CD14-positive monocyte (primary cell): ENCODE measurements around the gene AGBL1. TPM values are rescaled to one million over a fixed set of nuclear protein-coding genes. Genes with fewer than 3 reads are reported as not detected.

Experiments
- DNase-seq, 3 donors: peaks; one replicate each; pipeline ENCODE4 v3.0.0-alpha.2; 2011 to 2022
- H2AFZ ChIP-seq: 2 replicates; pipeline ENCODE4 v1.6.0; 2012; ENCODE audit warnings: mild to moderate bottlenecking, low read depth, low read length, inconsistent platforms; ENCODE audit not compliant: insufficient read depth, poor library complexity, severe bottlenecking
- H3K27ac ChIP-seq, 2 donors: 1 replicate in 1 of 2; 2 replicates in 1 of 2; pipeline ENCODE4 v1.5.1; 2012 to 2013; ENCODE audit warnings: low read length in 2 of 2, control low read depth in 1 of 2, inconsistent platforms in 1 of 2, low read depth in 1 of 2, mild to moderate bottlenecking in 1 of 2
- H3K27me3 ChIP-seq, 2 donors: one replicate each; pipeline versions ENCODE4 v1.6.0 to v1.6.1; 2011 to 2013; ENCODE audit warnings: low read length in 2 of 2; ENCODE audit not compliant: control insufficient read depth in 2 of 2, insufficient read depth in 2 of 2
- H3K36me3 ChIP-seq, 2 donors: replicated peaks in 1 of 2; 1 replicate in 1 of 2; 2 replicates in 1 of 2; pipeline versions ENCODE4 v1.5.1 to v1.6.1; 2012 to 2013; ENCODE audit warnings: low read length in 2 of 2, control low read depth in 1 of 2, inconsistent platforms in 1 of 2, mild to moderate bottlenecking in 1 of 2; ENCODE audit not compliant: insufficient read depth in 2 of 2, control insufficient read depth in 1 of 2
- H3K4me1 ChIP-seq, 2 donors: 1 replicate in 1 of 2; 2 replicates in 1 of 2; pipeline versions ENCODE4 v1.5.1 to v1.6.1; 2012 to 2013; ENCODE audit warnings: low read length in 2 of 2, control low read depth in 1 of 2, inconsistent platforms in 1 of 2, mild to moderate bottlenecking in 1 of 2, moderate library complexity in 1 of 2; ENCODE audit not compliant: insufficient read depth in 2 of 2, control insufficient read depth in 1 of 2
- H3K4me2 ChIP-seq: replicated peaks from 2 replicates; pipeline ENCODE3; 2012; ENCODE audit warnings: low read length, moderate library complexity, mild to moderate bottlenecking; ENCODE audit not compliant: poor library complexity, severe bottlenecking; ENCODE audit errors: extremely low read depth
- H3K4me3 ChIP-seq, 3 experiments: fragments of 200-600 bp in 1 of 3; sonication (generic) in 1 of 3; replicated peaks in 1 of 3; 1 replicate in 2 of 3; 2 replicates in 1 of 3; pipeline ENCODE4 v1.5.1; 2011 to 2013; ENCODE audit warnings: low read length in 3 of 3, mild to moderate bottlenecking in 3 of 3, control low read depth in 2 of 3, low read depth in 2 of 3, inconsistent platforms in 1 of 3, moderate library complexity in 1 of 3
- H3K79me2 ChIP-seq: 2 replicates; pipeline ENCODE4 v1.6.0; 2012; ENCODE audit warnings: mild to moderate bottlenecking, control low read depth, inconsistent platforms, low read length, moderate library complexity; ENCODE audit not compliant: insufficient read depth
- H3K9ac ChIP-seq: 2 replicates; pipeline ENCODE4 v1.6.0; 2017; ENCODE audit warnings: low read length, mild to moderate bottlenecking; ENCODE audit not compliant: insufficient read depth, poor library complexity, severe bottlenecking
- H3K9me3 ChIP-seq, 2 donors: replicated peaks in 1 of 2; 1 replicate in 1 of 2; 2 replicates in 1 of 2; pipeline versions ENCODE4 v1.5.1 to v1.6.1; 2012 to 2013; ENCODE audit warnings: low read length in 2 of 2, control low read depth in 1 of 2; ENCODE audit not compliant: control insufficient read depth in 1 of 2, insufficient read depth in 1 of 2
- H4K20me1 ChIP-seq: 2 replicates; pipeline ENCODE4 v1.6.0; 2012; ENCODE audit warnings: mild to moderate bottlenecking, low read length, control low read depth, moderate library complexity; ENCODE audit not compliant: insufficient read depth
- H3K27ac Mint-ChIP-seq, 7 donors: one replicate each; pipeline ENCODE4 v1.8.0; 2020; ENCODE audit warnings: mild to moderate bottlenecking in 7 of 7, mixed read lengths in 7 of 7, moderate library complexity in 6 of 7, inconsistent platforms in 2 of 7
- H3K27me3 Mint-ChIP-seq, 3 donors: one replicate each; pipeline ENCODE4 v1.8.0; 2021 to 2022; ENCODE audit warnings: low read depth in 3 of 3, mild to moderate bottlenecking in 3 of 3, mixed read lengths in 3 of 3, moderate library complexity in 3 of 3, inconsistent platforms in 1 of 3
- H3K36me3 Mint-ChIP-seq, 2 donors: one replicate each; pipeline ENCODE4 v1.8.0; 2020; ENCODE audit warnings: mixed read lengths in 2 of 2, inconsistent platforms in 1 of 2, mild to moderate bottlenecking in 1 of 2
- H3K4me1 Mint-ChIP-seq: one replicate; pipeline ENCODE4 v1.8.0; 2020; ENCODE audit warnings: mild to moderate bottlenecking, mixed read lengths
- H3K4me3 Mint-ChIP-seq, 2 donors: one replicate each; pipeline ENCODE4 v1.8.0; 2020; ENCODE audit warnings: mild to moderate bottlenecking in 2 of 2, mixed read lengths in 2 of 2, moderate library complexity in 1 of 2
- H3K9me3 Mint-ChIP-seq, 7 donors: one replicate each; pipeline ENCODE4 v1.8.0; 2020 to 2022; ENCODE audit warnings: mixed read lengths in 7 of 7, mild to moderate bottlenecking in 6 of 7, moderate library complexity in 6 of 7, inconsistent platforms in 2 of 7
- CTCF ChIP-seq: fragments of 200-600 bp; IDR thresholded peaks from one replicate; pipeline ENCODE4 v1.8.0; 2022; ENCODE audit warnings: antibody characterized with exemption, mild to moderate bottlenecking
- WGBS: methylation state at CpG from one replicate; pipeline ENCODE4 v1.1.5; 2013; ENCODE audit warnings: missing lambda C conversion rate; ENCODE audit not compliant: insufficient coverage; 5-methylcytosine and 5-hydroxymethylcytosine counted together
- intact Hi-C, 2 donors: fragments of 100-400 bp; cut with micrococcal nuclease; formaldehyde crosslinking; loops; one replicate each; pipeline versions ENCODE4 v1.15.0 to v1.15.1; 2023
- polyA plus RNA-seq, 3 donors: library from polyadenylated mRNA; depleted of rRNA in 1 of 3; unstranded in 2 of 3; stranded (reverse) in 1 of 3; fragments of 300-500 nt in 2 of 3; fragments of >200 nt in 1 of 3; fragmentation: Illumina TruSeq in 2 of 3; gene quantifications; 1 replicate in 2 of 3; 2 replicates in 1 of 3; pipeline ENCODE4 v1.2.3, GENCODE V29; 2012 to 2021

Gene AGBL1
- polyA plus RNA-seq, 3 donors = not detected

GRCh38 chr15:86273309-86273708, 193.6 kb downstream of the AGBL1 start:
- Mint-ChIP-seq H3K36me3 (no peaks in the 10 kb centered on the region), H3K27ac (no peak overlapping the region), H3K9me3 (peaks cover 0 to 2% (median 0%) of the 10 kb centered on the region in 7 donors), H3K4me1 (no peaks in the 10 kb centered on the region), H3K4me3 (no peak overlapping the region), H3K27me3 (no peaks in the 10 kb centered on the region)
- H3K27me3 ChIP-seq = no peaks in the 10 kb centered on the region
- no peaks in the 10 kb centered on the region for H3K79me2 ChIP-seq
- no peak overlapping the region for H2AFZ ChIP-seq
- no peaks in the 10 kb centered on the region for H3K36me3 ChIP-seq
- H3K27ac ChIP-seq = no peak overlapping the region
- H4K20me1 ChIP-seq = no peaks in the 10 kb centered on the region
- intact Hi-C loops = no loop called here
- TF ChIP-seq CTCF = no peak
- H3K4me3 ChIP-seq = no peak overlapping the region
- no peak overlapping the region for H3K4me2 ChIP-seq
- no peaks in the 10 kb centered on the region for H3K9me3 ChIP-seq
- no CpG with 5 or more reads among the region's 2 CpGs for WGBS
- no peaks in the 10 kb centered on the region for H3K4me1 ChIP-seq
- no peak overlapping the region for H3K9ac ChIP-seq
- no peak for DNase-seq

DNA sequence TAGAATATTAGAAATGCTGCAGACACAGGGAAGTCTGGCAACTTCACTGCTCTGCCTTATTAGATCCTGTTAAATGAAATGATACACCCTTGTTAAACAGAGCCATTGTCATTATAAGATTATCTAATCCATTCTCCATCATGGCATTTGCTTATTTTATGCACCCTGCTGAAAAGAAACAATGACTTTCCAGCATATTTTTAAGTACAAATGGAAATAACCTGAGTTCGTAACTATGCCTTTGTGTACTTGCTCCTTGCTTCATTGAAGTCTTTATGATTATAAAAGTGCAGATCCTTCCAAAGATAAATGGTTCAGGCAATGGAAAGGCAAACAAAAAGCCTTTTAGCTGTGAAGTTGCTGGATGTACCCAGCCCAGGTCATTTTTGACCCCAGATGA, 195.7 kb downstream of the AGBL1 start:
- no peak overlapping the region for H3K4me2 ChIP-seq
- Mint-ChIP-seq H3K9me3 (peaks cover 0 to 2% (median 0%) of the 10 kb centered on the region in 7 donors), H3K36me3 (no peaks in the 10 kb centered on the region), H3K4me3 (no peak overlapping the region), H3K27ac (no peak overlapping the region), H3K4me1 (no peaks in the 10 kb centered on the region), H3K27me3 (peaks cover 0 to 3% (median 0%) of the 10 kb centered on the region in 3 donors)
- DNase-seq = no peak
- H3K9ac ChIP-seq = no peak overlapping the region
- no peak for TF ChIP-seq CTCF
- no peaks in the 10 kb centered on the region for H3K27me3 ChIP-seq
- WGBS = no CpG with 5 or more reads among the region's 1 CpG
- H3K4me3 ChIP-seq = no peak overlapping the region
- H2AFZ ChIP-seq = no peak overlapping the region
- no peaks in the 10 kb centered on the region for H3K36me3 ChIP-seq
- no peaks in the 10 kb centered on the region for H4K20me1 ChIP-seq
- intact Hi-C loops = no loop called here
- H3K4me1 ChIP-seq = no peaks in the 10 kb centered on the region
- no peaks in the 10 kb centered on the region for H3K79me2 ChIP-seq
- H3K9me3 ChIP-seq = no peaks in the 10 kb centered on the region
- no peak overlapping the region for H3K27ac ChIP-seq
